GM23248 (cell line): ENCODE results near the gene TBCK. TPM values are rescaled to one million over a fixed set of nuclear protein-coding genes. Genes with fewer than 3 reads are reported as not detected.

ENCODE experiments used
- DNase-seq: peaks from one replicate; pipeline ENCODE4 v3.0.0-alpha.2; 2015
- H2AFZ ChIP-seq: fragments of 200-600 bp; sonication (generic); 2 replicates; pipeline ENCODE4 v1.6.1; 2016; ENCODE audit warnings: antibody characterized with exemption
- H3F3A ChIP-seq: fragments of 200-600 bp; sonication (generic); 2 replicates; pipeline ENCODE4 v1.6.1; 2016; ENCODE audit warnings: mild to moderate bottlenecking, antibody characterized with exemption, mixed run types; ENCODE audit not compliant: insufficient read depth
- H3K27ac ChIP-seq: fragments of 200-600 bp; sonication (generic); 2 replicates; pipeline ENCODE4 v1.5.1; 2016; ENCODE audit warnings: mild to moderate bottlenecking
- H3K27me3 ChIP-seq: fragments of 200-600 bp; sonication (generic); replicated peaks from 2 replicates; pipeline ENCODE4 v1.6.1; 2016; ENCODE audit warnings: mild to moderate bottlenecking; ENCODE audit not compliant: insufficient read depth
- H3K36me3 ChIP-seq: fragments of 200-600 bp; sonication (generic); 2 replicates; pipeline ENCODE4 v1.6.1; 2016; ENCODE audit warnings: low read depth, mild to moderate bottlenecking
- H3K4me1 ChIP-seq: fragments of 200-600 bp; sonication (generic); 2 replicates; pipeline ENCODE4 v1.6.1; 2016; ENCODE audit warnings: mild to moderate bottlenecking; ENCODE audit not compliant: insufficient read depth
- H3K4me2 ChIP-seq: fragments of 200-600 bp; sonication (generic); one replicate; pipeline ENCODE4 v1.6.1; 2016; ENCODE audit warnings: mild to moderate bottlenecking; ENCODE audit not compliant: unreplicated experiment
- H3K4me3 ChIP-seq: fragments of 200-600 bp; sonication (generic); 2 replicates; pipeline ENCODE4 v1.5.1; 2016; ENCODE audit warnings: mild to moderate bottlenecking
- H3K79me2 ChIP-seq: fragments of 200-600 bp; sonication (generic); 2 replicates; pipeline ENCODE4 v1.6.1; 2016; ENCODE audit warnings: mild to moderate bottlenecking; ENCODE audit not compliant: insufficient read depth
- H3K9ac ChIP-seq: fragments of 200-600 bp; sonication (generic); 2 replicates; pipeline ENCODE4 v1.6.1; 2016; ENCODE audit warnings: mild to moderate bottlenecking
- H3K9me2 ChIP-seq: fragments of 200-600 bp; sonication (generic); 2 replicates; pipeline ENCODE4 v1.6.1; 2016; ENCODE audit warnings: mixed run types, mild to moderate bottlenecking, moderate library complexity; ENCODE audit not compliant: insufficient read depth
- H3K9me3 ChIP-seq: fragments of 200-600 bp; sonication (generic); one replicate; pipeline ENCODE4 v1.6.1; 2017; ENCODE audit warnings: low read depth
- H4K20me1 ChIP-seq: fragments of 200-600 bp; sonication (generic); 2 replicates; pipeline ENCODE4 v1.6.0; 2016; ENCODE audit not compliant: insufficient read depth
- EZH2 ChIP-seq: fragments of 200-600 bp; sonication (generic); IDR thresholded peaks from 2 replicates; pipeline ENCODE4 v1.6.1; 2018; ENCODE audit warnings: antibody characterized with exemption, mild to moderate bottlenecking; ENCODE audit not compliant: insufficient read depth, poor library complexity, severe bottlenecking
- EZH2phosphoT487 ChIP-seq: fragments of 200-600 bp; sonication (generic); IDR thresholded peaks from 2 replicates; pipeline ENCODE4 v1.6.1; 2018; ENCODE audit warnings: antibody characterized with exemption, moderate library complexity, mild to moderate bottlenecking, low read depth; ENCODE audit not compliant: insufficient read depth
- WGBS, 2 experiments: methylation state at CpG; one replicate each; pipeline ENCODE4 v1.1.6; 2015 to 2017; ENCODE audit warnings: low lambda C conversion rate in 2 of 2, low coverage in 1 of 2; ENCODE audit errors: missing lambda C conversion rate in 2 of 2; 5-methylcytosine and 5-hydroxymethylcytosine counted together
- in situ Hi-C: fragments of 300-500 bp; cut with MboI; formaldehyde crosslinking; loops from 2 replicates; pipeline ENCODE4 v1.15.0; 2020
- polyA plus RNA-seq: library from polyadenylated mRNA; unstranded; fragments of >200 nt; fragmentation: Nextera tagmentation; extraction: Ambion mirVana; gene quantifications from 2 replicates; pipeline ENCODE4 v1.2.1, GENCODE V29; 2016
- total RNA-seq: library from RNA; depleted of rRNA; stranded (reverse); fragments of >200 nt; shearing (Covaris generic); gene quantifications from 2 replicates; pipeline ENCODE4 v1.2.3, GENCODE V29; 2014

The TBCK gene
- total and polyA plus RNA-seq, 2 experiments from 2014 or later, result 35.2 to 45.8 TPM

DNA sequence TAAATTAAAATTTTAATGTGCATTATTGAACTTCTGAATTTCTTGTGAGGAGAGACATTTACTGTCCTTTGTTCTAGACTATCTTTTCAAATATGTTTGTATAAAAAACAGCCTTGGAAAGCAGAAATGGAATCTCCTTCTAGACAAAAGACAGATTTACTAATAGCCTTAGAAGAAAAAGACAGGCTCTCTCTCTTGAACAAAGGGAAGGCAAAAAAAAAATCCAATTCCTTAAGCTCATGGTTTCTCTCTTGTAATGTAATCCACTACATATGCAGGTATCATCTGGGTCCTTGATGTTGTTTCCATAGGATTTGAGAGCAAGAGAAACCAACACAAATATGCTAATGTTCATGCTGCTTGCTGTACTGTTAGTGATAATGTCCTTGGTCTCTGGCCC lies 106.0 kb downstream of the TBCK start:
- no peak for TF ChIP-seq EZH2
- H4K20me1 ChIP-seq, result no peaks in the 10 kb centered on the region

DNA sequence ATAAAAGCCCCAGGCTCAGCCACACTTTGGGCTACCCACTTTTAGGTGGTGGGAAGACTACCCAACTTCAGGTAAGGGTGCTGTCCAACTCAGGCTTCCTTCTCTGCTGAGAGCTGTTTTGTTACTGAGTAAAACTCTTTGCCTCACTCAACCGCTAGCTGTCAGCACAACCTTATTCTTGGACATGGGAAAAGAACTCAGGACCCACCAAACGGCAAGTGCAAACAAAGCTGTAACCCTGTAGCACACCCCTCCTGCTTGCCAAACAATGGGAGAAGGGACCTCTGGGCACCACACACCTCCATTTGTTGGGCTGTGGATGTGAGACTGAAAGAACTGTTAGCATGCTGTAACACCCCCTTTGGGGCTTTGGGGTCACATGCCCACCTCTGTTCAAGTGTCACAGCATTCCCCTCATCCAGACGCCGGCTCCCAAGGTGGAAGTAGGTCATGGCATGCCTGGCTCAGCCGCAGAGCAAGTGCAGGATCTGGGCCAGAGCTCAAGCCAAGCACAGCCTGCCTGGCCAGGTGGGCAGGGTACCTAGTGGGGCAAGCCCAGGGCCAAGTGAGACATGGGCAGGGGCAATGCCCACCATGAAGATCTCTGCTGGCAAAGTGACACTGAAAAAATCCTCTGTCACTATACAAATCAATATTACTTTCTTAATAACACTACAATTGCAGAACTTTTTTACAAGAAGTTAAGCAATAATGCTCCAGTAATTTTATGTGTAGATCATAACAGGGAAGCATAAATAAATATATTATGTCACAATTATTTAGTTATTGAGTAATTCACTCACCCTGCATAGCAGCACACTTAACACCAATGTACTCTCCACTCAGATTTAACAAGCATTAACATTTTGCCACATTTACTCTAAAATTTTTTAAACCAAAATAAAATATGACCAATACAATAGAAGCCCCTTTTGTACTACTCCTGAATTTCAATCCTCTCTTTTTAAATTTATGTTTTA lies 107.2 kb downstream of the TBCK start:
- Histone ChIP-seq H3K27ac (no peak overlapping the region), H3K9ac (no peak overlapping the region), H3K4me2 (no peak overlapping the region), H3K79me2 (no peaks in the 10 kb centered on the region), H3K4me1 (peaks cover 6% of the 10 kb centered on the region), H4K20me1 (no peaks in the 10 kb centered on the region), H3F3A (0 out of 2 replicates have a peak, but pooled peaks cover 4% of the 10 kb centered on the region), H3K9me2 (no peaks in the 10 kb centered on the region), H3K4me3 (no peak overlapping the region), H3K27me3 (no peaks in the 10 kb centered on the region), H3K9me3 (no peaks in the 10 kb centered on the region), H3K36me3 (0 out of 2 replicates have a peak, but pooled peaks cover 5% of the 10 kb centered on the region), H2AFZ (no peak overlapping the region)
- WGBS, 2 experiments, result 90 to 95% methylated on average over 5 of the region's 5 CpGs
- in situ Hi-C loops, result no loop called here
- DNase-seq, result no peak
- no peak for TF ChIP-seq EZH2
- TF ChIP-seq EZH2phosphoT487, result no peak

More for the DNA sequence above, 106.0 kb downstream of the TBCK start:
- H2AFZ ChIP-seq, result no peak overlapping the region
- H3K9ac ChIP-seq, result no peak overlapping the region
- H3K4me2 ChIP-seq, result no peak overlapping the region
- H3K9me3 ChIP-seq, result no peaks in the 10 kb centered on the region
- H3K36me3 ChIP-seq, result 0 out of 2 replicates have a peak, but pooled peaks cover 5% of the 10 kb centered on the region
- no peak overlapping the region for H3K27ac ChIP-seq
- no peaks in the 10 kb centered on the region for H3K9me2 ChIP-seq
- in situ Hi-C loops, result no loop called here
- H3K4me3 ChIP-seq, result no peak overlapping the region
- H3K4me1 ChIP-seq, result peaks cover 6% of the 10 kb centered on the region
- H3K79me2 ChIP-seq, result no peaks in the 10 kb centered on the region
- 0 out of 2 replicates have a peak, but pooled peaks cover 4% of the 10 kb centered on the region for H3F3A ChIP-seq
- H3K27me3 ChIP-seq, result no peaks in the 10 kb centered on the region
- no peak for DNase-seq

DNA sequence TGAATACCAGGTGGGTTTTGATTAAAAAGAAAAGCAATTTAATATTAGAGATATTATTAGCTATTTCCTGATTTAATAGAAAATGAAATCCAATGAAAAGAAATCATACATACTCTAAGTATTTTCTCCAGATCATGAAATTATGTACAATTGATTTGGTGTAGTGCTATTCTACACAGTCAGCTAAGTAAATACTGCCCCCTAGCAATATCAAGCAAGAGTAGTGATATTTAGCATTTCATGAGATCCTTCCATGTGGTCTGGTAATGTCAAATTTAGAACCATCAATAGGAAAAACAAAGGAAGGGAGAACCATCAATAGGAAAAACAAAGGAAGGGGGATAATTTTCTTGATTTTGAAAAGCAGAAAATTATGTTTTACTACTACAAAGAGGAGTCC lies 114.6 kb downstream of the TBCK start:
- Histone ChIP-seq H3K9me2 (no peaks in the 10 kb centered on the region), H3K79me2 (no peaks in the 10 kb centered on the region), H3K4me2 (no peak overlapping the region), H3K4me3 (no peak overlapping the region), H3K27me3 (no peaks in the 10 kb centered on the region), H3K9me3 (no peaks in the 10 kb centered on the region), H3K36me3 (no peaks in the 10 kb centered on the region; the same call in 1 of the 2 replicates), H4K20me1 (no peaks in the 10 kb centered on the region), H2AFZ (no peak overlapping the region), H3K27ac (no peak overlapping the region), H3F3A (no peaks in the 10 kb centered on the region), H3K4me1 (no peaks in the 10 kb centered on the region), H3K9ac (no peak overlapping the region)
- no peak for TF ChIP-seq EZH2
- no peak for TF ChIP-seq EZH2phosphoT487
- in situ Hi-C loops, result no loop called here
- peak; percentile 37 for DNase-seq

DNA sequence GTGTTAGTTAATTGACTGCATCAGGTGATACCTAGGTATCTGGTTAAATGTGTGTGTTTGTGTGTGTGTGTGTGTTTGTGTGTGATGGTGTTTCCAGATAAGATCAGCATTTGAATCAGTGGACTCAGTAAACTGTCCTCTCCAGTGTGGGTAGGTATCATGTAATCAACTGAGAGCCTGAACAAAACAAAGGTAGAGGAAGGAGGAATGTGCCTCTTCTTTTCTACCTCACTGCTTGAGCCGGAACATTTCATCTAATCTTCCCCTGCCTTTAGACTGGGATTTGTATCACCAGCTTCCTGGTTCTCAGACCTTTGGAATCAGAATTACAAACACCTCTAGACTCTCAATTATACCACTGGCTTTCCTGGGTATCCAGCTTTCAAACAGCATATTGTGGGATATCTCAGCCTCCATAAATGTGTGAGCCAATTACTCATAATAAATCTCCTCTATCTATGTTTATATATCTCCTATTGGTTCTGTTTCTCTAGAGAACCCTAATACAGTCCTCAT lies 120.5 kb downstream of the TBCK start:
- no peak overlapping the region for H3K27ac ChIP-seq
- no peak overlapping the region for H3K4me2 ChIP-seq
- no peaks in the 10 kb centered on the region for H3K79me2 ChIP-seq
- no peaks in the 10 kb centered on the region for H4K20me1 ChIP-seq
- H3K36me3 ChIP-seq, result peaks cover 11% of the 10 kb centered on the region
- H3K9me2 ChIP-seq, result no peaks in the 10 kb centered on the region
- no peaks in the 10 kb centered on the region for H3F3A ChIP-seq
- no peak overlapping the region for H2AFZ ChIP-seq
- no peaks in the 10 kb centered on the region for H3K4me1 ChIP-seq
- no peak overlapping the region for H3K9ac ChIP-seq
- no peaks in the 10 kb centered on the region for H3K27me3 ChIP-seq
- TF ChIP-seq EZH2phosphoT487, result no peak
- TF ChIP-seq EZH2, result no peak
- no peak for DNase-seq
- WGBS, 2 experiments, result 92 to 100% methylated on average over 1 of the region's 1 CpG
- in situ Hi-C loops, result no loop called here
- no peaks in the 10 kb centered on the region for H3K9me3 ChIP-seq
- no peak overlapping the region for H3K4me3 ChIP-seq
